SKM-1 treated with dmso at 0.1 percent for 144 hours (cell line): ENCODE results near the gene SNRPA1.

Experiments
- DNase-seq: peaks from one replicate; lab custom pipeline; 2025; ENCODE audit not compliant: unreplicated experiment; lab: John Stamatoyannopoulos, UW

The SNRPA1 gene

DNA sequence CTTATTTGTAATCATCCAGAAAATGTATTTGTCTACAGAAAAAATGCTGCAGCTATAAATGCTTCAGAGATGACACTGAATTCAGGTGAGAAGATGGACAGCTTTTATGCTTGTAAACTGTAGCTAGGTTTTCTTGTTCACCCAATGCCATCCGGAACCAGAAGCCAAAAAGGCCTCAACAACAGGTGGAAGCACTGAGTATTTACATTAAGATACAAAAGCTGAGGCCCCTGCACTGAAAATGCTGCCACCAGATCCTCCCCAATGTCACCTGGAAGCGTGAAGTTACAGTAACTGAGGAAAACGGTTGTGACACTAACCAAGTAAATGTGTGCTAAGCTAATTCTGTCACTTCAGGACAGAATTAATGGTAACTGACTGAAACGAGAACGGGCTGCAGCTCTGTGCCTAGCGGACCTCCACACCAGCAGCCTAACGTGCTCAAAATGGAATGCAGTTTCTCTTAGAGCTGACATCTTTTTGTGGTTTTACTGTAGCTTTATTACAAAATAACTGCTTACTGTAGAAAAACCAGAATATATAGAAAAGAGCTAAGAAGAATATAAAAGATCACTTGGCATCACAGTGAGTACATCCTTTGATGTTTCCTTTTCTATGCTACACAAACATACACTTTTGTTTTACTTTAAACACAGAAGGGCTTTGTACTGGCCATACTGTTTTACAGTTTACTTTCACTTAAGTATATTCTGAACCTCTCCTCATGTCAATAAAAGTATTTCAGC, 50.8 kb downstream of the SNRPA1 start:
- no peak for DNase-seq

DNA sequence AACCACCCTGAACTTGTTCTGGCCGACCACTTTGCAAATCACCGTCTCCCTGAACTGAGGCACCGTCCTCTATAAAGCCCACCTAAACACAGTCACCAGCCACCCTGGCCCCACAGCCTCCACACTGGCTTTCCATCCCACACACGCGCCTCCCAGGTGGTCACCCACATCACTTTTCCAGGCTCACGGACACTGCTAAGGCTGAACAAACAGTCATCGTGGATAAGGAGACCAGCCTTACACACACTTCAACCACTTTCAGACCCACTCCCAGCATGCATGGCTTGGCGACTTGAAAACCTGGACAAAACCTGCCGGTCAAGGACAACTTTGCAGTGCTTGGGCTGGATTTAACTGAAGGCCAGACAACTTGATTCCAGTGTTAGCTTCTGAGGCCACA, 51.6 kb downstream of the SNRPA1 start:
- no peak for DNase-seq

DNA sequence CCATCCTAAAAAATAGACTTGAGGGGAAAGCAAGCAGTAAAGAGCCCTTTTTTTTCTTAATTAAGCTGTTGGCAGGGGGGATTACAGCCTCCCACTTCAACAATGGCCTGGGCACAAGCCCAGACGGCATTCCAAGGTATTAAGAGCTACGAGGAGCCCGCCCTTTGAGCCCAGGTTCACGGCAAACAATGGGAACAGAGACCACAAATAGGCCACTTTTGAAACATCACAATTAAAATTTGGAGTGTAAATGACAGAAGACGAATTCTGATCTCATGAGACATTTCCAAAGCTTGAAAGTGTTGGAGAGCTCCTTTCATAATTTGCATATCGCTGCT, 52.1 kb downstream of the SNRPA1 start:
- DNase-seq = no peak

DNA sequence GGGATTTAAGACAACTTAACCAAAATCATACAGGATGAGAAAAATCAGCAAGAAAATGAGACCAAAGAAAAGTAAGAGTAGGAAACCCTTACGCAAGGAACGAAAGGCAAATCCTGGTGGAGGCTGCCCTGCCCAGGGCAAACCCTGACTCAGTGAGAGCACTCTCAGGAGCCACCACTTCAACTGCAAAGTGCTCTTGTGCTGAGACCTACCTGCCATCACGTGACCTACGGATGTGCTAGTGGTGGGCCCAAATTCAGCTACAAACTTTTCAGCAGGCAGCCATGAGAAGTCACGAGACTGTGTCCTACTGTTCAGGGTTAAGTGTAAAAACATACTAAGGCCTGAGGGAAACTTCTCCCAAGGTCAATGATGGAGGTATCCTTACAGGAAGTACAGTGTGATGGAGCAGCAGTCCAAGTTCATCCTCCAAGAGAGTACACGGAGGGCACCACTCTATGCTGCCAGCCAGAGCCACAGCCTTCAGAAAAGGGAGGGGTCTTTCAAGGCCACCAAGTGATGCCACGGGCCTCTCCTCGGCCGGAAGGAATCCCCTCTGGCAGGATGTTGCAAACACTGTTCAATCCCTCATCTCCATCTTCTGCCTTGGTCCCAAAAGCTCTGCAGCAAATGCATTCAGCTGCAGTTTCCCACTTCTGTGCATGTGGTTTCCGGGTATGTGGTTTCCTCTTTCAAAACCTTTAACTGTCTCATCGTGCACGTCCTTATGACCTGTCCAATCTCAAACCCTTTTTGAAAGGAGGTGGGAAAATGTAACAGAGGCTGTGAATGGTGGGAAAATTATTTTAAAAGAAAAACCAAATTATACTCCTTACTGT, 52.7 kb downstream of the SNRPA1 start:
- peak; percentile 88 for DNase-seq

DNA sequence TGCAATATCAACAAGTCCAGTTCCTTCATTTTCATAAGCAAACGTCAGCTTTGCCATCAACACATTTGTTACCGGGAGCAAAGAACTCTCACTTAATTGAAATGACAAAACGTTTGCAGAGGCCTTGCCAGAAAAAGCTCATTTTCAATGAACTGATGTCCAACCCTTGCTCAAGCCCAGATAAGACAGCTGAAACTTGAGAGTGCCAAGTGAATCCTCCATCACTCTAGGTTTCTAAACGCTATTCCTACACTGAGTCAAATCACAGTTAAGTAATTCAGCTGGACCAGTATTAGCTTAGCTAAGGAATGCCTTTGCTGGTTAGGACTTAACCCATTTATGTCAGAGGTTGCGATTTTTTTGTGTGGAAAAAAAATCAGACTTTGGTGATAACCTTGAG, 54.7 kb downstream of the SNRPA1 start:
- DNase-seq = no peak

DNA sequence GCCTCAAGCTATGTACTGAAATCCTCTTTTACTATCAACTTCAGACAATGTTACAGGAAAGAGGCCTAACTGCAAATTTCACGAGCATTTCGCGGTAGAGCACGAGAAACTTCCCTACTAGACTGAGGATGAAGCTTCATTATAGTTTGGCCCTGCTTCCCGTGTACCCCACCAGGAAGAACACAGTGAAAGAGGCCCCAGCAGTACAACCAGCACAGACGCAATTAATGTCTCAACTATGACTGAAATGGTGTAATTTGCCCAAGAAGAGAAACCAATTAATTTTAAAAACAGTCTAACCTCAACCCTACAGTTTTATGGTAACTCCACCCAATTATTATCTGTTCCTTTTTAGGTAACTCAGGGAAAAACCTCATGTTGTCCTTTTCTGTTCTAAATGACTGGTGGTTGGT, 55.3 kb downstream of the SNRPA1 start:
- peak; percentile 46 for DNase-seq

DNA sequence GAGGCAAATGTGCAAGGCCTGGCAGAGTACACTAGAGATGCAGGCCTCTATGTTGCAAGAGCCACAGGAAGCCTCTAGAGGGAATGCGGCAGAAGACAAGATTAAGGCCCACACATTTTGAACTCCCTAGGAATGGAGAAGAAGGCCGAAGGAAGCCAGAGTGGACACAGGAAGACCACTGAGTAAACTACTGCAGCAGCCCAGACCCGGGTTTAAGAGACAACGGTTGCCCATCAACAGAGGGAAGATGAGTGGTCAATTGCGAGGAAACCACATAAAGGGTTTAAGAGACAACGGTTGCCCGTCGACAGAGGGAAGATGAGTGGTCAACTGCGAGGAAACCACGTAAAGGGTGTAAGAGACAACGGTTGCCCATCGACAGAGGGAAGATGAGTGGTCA, 57.8 kb downstream of the SNRPA1 start:
- DNase-seq = peak; percentile 76

DNA sequence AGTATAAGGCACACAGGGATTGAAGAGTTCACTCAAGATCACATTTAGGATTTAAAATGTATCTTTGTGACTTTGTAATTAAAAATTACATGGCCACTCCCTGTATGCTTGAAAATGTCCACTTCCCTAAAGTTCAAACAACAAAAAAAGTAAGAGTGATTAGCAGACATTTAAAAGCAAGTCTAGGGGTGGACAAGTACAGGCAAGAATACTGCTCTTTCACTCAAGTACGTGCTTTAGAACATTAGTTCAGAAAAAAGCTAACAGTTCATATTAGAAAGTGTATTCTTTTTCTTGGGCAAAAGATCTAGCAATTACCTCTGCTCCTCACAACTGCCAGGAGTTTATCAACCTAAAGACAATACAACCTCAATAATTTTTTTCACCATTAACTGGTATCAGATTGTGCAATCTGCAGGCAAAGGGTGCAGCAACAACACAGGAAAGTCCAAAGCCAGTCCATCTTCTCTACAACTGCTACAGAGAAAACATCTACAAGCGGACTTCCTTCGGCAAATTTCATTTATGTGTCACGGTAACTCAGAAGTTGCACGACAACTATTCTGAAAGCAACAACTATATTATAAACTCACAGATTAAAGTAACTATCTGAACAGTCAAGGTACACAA, 61.3 kb downstream of the SNRPA1 start:
- DNase-seq = no peak

DNA sequence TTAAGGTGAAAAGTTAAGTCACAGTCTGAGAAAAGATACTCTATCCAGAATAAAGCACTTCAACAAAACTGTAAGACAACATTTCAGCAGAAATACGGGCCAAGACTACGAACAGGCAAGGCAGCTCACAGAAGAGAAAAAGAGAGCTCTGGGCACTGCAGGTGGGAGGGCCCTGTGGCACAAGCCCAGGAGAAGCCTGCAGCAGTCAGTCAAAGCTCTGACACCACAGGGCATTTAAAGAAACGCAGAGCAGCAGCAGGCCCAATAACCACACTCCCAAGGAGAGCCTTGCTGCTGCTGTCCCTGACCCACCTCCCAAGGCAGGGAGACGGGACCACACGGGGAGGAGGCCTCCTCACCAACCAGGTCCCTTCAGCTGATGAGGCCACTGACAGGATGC, 62.4 kb downstream of the SNRPA1 start:
- DNase-seq = no peak
